GM12892 (cell line): ENCODE data around the gene EFCAB11.

ENCODE experiments used
- POLR2A ChIP-seq: IDR thresholded peaks from 2 replicates; pipeline ENCODE4 v1.6.1; 2011; ENCODE audit warnings: low read depth, low read length, control low read depth
- TAF1 ChIP-seq: IDR thresholded peaks from 2 replicates; pipeline ENCODE4 v1.6.1; 2011; ENCODE audit warnings: low read depth, mild to moderate bottlenecking, control low read depth, low read length, borderline replicate concordance

DNA sequence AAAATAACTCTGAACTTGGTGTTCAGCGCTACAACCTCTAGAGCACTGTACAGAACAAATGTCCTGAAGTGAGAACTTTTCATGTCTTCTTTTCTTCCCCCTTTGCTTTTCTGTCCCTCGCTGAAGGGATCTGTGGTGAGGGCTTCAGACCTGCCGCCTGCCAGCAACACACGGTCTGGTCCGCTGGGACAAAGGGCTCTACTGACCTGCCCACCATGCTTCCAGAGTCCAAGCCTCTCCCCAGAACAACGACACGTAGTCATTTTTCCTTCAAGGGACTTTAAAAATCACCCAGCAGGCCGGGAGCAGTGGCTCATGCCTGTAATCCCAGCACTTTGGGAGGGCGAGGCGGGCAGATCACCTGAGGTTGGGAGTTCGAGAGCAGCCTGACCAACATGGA is 140.4 kb downstream of the EFCAB11 start:
- no peak for TF ChIP-seq TAF1
- no peak for TF ChIP-seq POLR2A
